ENCODE results near the gene SLC31A2.
"Not testable (repeated sequence)": the region's sequence is repeated elsewhere in the genome, so short reads cannot be mapped to it uniquely, and the experiment has no call there.

DNA sequence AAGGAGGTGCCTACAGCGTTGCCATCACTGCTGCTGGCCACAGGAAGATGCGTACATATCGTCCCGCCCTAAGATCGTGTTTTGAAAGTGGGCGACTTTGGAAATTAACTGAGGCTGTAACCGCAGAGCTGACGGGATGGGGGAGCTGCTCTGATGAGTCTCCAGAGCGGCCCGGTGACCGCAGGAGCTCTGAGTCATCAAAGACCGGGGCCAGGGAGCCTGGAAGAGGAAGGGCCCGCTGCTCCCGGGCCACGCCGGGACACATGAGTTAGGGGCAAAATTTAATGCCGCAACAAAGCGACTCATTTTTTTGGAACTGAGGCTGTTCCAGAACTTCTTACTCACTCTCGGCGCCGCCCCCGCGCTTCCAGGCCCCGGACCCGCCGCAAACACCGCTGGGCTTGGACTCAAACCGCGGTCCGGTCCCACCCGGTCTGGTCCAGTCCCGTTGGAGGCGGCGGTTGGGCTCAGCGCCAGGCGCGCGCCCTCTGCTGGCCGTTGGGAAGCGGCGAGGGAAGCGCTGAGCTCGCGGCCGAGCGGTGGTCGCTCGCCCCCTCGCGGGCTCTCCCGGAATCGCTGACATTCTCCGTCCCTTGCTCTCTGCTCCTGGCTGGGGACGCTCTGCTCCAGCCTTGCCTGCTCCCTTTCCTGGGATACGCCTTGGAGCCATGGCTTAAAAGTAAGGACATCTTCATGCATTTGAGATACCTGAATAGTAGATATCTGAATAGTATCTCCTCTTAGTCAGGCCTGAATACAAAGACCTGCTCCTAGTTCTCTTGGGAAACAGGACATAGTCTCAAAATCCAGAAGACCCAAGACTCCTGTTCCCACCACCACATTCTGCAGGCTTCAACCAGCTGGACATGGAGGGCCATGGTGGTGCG lies 39.5 kb upstream of the SLC31A2 start:
- TF ChIP-seq, protein P1, sequence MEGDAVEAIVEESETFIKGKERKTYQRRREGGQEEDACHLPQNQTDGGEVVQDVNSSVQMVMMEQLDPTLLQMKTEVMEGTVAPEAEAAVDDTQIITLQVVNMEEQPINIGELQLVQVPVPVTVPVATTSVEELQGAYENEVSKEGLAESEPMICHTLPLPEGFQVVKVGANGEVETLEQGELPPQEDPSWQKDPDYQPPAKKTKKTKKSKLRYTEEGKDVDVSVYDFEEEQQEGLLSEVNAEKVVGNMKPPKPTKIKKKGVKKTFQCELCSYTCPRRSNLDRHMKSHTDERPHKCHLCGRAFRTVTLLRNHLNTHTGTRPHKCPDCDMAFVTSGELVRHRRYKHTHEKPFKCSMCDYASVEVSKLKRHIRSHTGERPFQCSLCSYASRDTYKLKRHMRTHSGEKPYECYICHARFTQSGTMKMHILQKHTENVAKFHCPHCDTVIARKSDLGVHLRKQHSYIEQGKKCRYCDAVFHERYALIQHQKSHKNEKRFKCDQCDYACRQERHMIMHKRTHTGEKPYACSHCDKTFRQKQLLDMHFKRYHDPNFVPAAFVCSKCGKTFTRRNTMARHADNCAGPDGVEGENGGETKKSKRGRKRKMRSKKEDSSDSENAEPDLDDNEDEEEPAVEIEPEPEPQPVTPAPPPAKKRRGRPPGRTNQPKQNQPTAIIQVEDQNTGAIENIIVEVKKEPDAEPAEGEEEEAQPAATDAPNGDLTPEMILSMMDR (IDR thresholded peaks at IDR 0.05), result peak in 2 of 3 donors; percentile 69 to 82
- TF ChIP-seq EP300 (IDR thresholded peaks at IDR 0.05), result not testable (repeated sequence)

Measured in ovary (tissue), 3 donors.